Measurements from ENCODE around the gene TMPRSS6. TPM values are rescaled to one million over a fixed set of nuclear protein-coding genes. Genes with fewer than 3 reads are reported as not detected.

TMPRSS6 gene
- total RNA-seq, 2 experiments from 2014 or later, result 11.3 to 12.4 TPM

DNA sequence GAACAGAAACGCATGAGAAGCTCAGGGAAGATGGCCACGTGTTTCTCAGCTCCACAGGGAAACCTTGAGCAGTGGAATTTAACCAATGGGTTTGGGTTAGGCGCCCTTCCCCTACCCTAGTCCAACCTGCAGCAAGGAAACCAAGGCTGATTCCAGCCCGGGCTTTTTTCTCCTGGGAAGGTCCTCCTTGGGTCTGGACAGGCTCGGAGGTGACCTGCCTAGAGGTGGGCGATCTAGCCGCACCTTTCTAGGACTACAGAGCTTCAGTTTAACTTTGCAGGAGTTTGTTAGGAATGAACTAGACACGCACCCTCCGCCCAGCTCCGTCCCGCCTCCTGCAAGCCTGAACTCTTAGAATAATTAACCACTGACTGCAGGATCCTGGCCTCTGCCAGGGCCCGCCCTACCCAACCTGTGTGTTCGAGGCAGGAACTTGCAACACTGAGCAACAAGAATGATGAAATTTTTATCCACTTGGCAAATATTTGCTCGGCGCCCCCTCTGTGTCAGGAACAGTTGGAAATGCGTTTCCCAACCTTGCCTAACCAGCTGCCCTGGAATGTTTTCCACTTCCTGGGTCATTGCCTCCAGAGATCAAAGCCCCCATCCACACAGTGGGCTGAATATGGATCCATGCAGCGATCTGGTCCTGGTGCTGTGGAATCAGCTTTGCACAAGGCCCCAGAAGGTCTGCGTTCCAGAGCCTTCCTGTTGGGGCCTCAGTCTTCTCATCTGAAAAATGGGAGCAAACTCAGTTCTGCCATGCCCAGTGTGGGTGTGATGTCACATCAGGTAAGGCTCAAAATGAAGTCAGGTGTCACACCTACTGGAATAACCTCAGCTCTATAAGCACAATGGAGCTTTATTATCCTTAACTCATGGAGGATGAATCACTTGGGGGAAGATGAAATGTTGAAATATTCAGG is 76.7 kb downstream of the TMPRSS6 start:
- Mint-ChIP-seq H3K27me3 (peaks cover 4% of the 10 kb centered on the region), H3K4me1 (ENCODE audit: low read depth) (no peaks in the 10 kb centered on the region), H3K4me3 (no peak overlapping the region), H3K9me3 (no peaks in the 10 kb centered on the region), H3K27ac (no peak overlapping the region), H3K36me3 (ENCODE audit: low read depth) (no peaks in the 10 kb centered on the region)
- DNase-seq (no peak), ATAC-seq (no peak)
- ChIA-PET CTCF (interaction anchor here (0.7 to 3.2 kb wide), 8 partner anchors 8 to 55 kb away, joined by 3 to 18 read pairs (median 3); no protein-coding TSS in a partner anchor), POLR2A (interaction anchor here (1.2 kb wide), 1 partner anchor 14 kb away, joined by 3 read pairs; the partner anchor contains the start of gene TST)
- TF ChIP-seq, protein P1, sequence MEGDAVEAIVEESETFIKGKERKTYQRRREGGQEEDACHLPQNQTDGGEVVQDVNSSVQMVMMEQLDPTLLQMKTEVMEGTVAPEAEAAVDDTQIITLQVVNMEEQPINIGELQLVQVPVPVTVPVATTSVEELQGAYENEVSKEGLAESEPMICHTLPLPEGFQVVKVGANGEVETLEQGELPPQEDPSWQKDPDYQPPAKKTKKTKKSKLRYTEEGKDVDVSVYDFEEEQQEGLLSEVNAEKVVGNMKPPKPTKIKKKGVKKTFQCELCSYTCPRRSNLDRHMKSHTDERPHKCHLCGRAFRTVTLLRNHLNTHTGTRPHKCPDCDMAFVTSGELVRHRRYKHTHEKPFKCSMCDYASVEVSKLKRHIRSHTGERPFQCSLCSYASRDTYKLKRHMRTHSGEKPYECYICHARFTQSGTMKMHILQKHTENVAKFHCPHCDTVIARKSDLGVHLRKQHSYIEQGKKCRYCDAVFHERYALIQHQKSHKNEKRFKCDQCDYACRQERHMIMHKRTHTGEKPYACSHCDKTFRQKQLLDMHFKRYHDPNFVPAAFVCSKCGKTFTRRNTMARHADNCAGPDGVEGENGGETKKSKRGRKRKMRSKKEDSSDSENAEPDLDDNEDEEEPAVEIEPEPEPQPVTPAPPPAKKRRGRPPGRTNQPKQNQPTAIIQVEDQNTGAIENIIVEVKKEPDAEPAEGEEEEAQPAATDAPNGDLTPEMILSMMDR (IDR thresholded peaks at IDR 0.05), result no peak
- intact Hi-C loops (cut with micrococcal nuclease), result no loop called here

GRCh38 chr22:37032134-37032534 is 77.4 kb downstream of the TMPRSS6 start:
- Mint-ChIP-seq H3K4me3 (no peak overlapping the region), H3K4me1 (ENCODE audit: low read depth) (no peaks in the 10 kb centered on the region), H3K27me3 (peaks cover 2% of the 10 kb centered on the region), H3K27ac (no peak overlapping the region), H3K9me3 (no peaks in the 10 kb centered on the region), H3K36me3 (ENCODE audit: low read depth) (no peaks in the 10 kb centered on the region)
- ChIA-PET CTCF (interaction anchor here (0.7 to 3.2 kb wide), 5 partner anchors 9 to 34 kb away, joined by 3 to 18 read pairs (median 3); no protein-coding TSS in a partner anchor), POLR2A (interaction anchor here (1.2 kb wide), 1 partner anchor 13 kb away, joined by 3 read pairs; the partner anchor contains the start of gene TST)
- TF ChIP-seq, protein P1 (IDR thresholded peaks at IDR 0.05), result no peak
- no peak for DNase-seq
- intact Hi-C loops (cut with micrococcal nuclease), result no loop called here
- no peak for ATAC-seq

- no peaks in the 10 kb centered on the region for H3K9me3 Mint-ChIP-seq
- H3K27me3 Mint-ChIP-seq, result no peaks in the 10 kb centered on the region
- intact Hi-C loops (cut with micrococcal nuclease), result no loop called here
- ChIA-PET POLR2A (interaction anchor here (1.2 to 2.2 kb wide), 2 partner anchors 14 to 30 kb away, joined by 3 to 9 read pairs; no protein-coding TSS in a partner anchor), CTCF (interaction anchor here (1.1 to 1.5 kb wide), 3 partner anchors 9 to 16 kb away, joined by 3 to 6 read pairs (median 6); partner anchors contain the start of gene TST)
- no peaks in the 10 kb centered on the region for H3K36me3 Mint-ChIP-seq (ENCODE audit: low read depth)
- no peak for DNase-seq
- ATAC-seq, result no peak
- no peak overlapping the region for H3K4me3 Mint-ChIP-seq
- TF ChIP-seq, protein P1 (IDR thresholded peaks at IDR 0.05), result no peak
- H3K4me1 Mint-ChIP-seq (ENCODE audit: low read depth), result no peaks in the 10 kb centered on the region
- no peak overlapping the region for H3K27ac Mint-ChIP-seq
Observed at GRCh38 chr22:37030560-37031281, 78.8 kb downstream of the TMPRSS6 start.

DNA sequence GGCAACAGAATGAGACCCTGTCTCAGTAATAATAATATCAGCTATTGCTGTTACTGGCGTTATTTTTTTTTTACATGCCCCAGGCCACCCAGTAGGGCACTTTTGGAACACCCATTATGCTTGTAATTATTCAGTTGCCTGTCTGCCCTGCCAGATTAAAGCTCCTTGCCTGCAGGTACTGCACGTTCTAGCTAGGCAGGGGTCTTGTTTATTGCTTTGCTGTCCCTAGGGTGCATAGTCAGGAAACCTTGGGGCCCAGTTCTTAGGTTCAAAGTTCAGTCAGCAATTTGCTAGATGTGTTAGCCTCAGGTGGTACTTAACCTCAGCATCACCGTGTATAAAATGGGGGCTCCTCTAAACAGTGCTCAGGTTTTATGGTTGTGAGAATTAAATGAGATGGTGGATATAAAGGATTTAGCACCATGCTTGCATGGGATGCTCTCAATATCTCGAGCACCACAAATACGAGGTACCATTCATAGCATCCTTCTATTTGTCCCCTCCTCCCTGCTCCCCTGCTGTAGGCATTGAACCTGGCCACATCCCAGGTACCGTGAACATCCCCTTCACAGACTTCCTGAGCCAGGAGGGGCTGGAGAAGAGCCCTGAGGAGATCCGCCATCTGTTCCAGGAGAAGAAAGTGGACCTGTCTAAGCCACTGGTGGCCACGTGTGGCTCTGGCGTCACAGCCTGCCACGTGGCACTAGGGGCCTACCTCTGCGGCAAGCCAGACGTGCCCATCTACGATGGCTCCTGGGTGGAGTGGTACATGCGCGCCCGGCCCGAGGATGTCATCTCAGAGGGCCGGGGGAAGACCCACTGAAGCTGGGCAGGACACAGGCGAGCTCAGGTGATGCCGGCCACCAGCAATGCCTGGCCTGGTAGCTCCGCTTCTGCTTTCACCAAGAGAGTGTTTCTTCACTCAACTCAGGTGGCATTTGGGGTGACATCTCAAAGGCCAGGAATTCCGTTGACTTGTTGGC is 80.5 kb downstream of the TMPRSS6 start:
- H3K4me3 Mint-ChIP-seq, result no peak overlapping the region
- CTCF ChIA-PET, result interaction anchor here (0.7 to 2.4 kb wide), 5 partner anchors 9 to 170 kb away, joined by 3 to 8 read pairs (median 3); partner anchors contain the start of gene TST
- no peak overlapping the region for H3K27ac Mint-ChIP-seq
- no peaks in the 10 kb centered on the region for H3K4me1 Mint-ChIP-seq (ENCODE audit: low read depth)
- H3K27me3 Mint-ChIP-seq, result no peaks in the 10 kb centered on the region
- intact Hi-C loops (cut with micrococcal nuclease), result no loop called here
- POLR2A ChIA-PET, result interaction anchor here (1.1 to 2.2 kb wide), 2 partner anchors 11 to 16 kb away, joined by 3 to 9 read pairs; no protein-coding TSS in a partner anchor
- no peaks in the 10 kb centered on the region for H3K9me3 Mint-ChIP-seq
- TF ChIP-seq, protein P1 (IDR thresholded peaks at IDR 0.05), result no peak
- DNase-seq, result no peak
- ATAC-seq, result no peak
- no peaks in the 10 kb centered on the region for H3K36me3 Mint-ChIP-seq (ENCODE audit: low read depth)
